PFSK-1 (cell line): ENCODE results near the gene ACTG1.

Experiments
- FOXP2 ChIP-seq: optimal IDR thresholded peaks from 2 replicates; pipeline ENCODE3; 2011; ENCODE audit warnings: borderline replicate concordance, control low read depth, inconsistent platforms; ENCODE audit not compliant: insufficient read depth; ENCODE audit errors: extremely low read length, extremely low read depth
- POLR2AphosphoS5 ChIP-seq: IDR thresholded peaks from 2 replicates; pipeline ENCODE4 v1.6.1; 2012; ENCODE audit warnings: low read depth, mild to moderate bottlenecking, control low read depth, low read length, moderate library complexity
- REST ChIP-seq, 2 experiments: IDR thresholded peaks; 2 replicates each; pipeline versions ENCODE4 v1.6.1 to v1.8.0; 2011 to 2012; ENCODE audit warnings: low read depth in 2 of 2, low read length in 2 of 2, control low read depth in 1 of 2, inconsistent platforms in 1 of 2, mild to moderate bottlenecking in 1 of 2, moderate library complexity in 1 of 2; ENCODE audit not compliant: insufficient read depth in 1 of 2
- SIN3A ChIP-seq: IDR thresholded peaks from 2 replicates; pipeline ENCODE4 v1.6.1; 2012; ENCODE audit warnings: mild to moderate bottlenecking, low read length, moderate library complexity, borderline replicate concordance; ENCODE audit not compliant: insufficient read depth
- TAF1 ChIP-seq: IDR thresholded peaks from 2 replicates; pipeline ENCODE4 v1.6.1; 2012; ENCODE audit warnings: low read length, control low read depth, borderline replicate concordance; ENCODE audit not compliant: insufficient read depth

- TF ChIP-seq POLR2AphosphoS5 (no peak), REST (IDR thresholded peaks at IDR 0.05; ENCODE audit: insufficient read depth in 1 of 2, low read depth in 2 of 2, low read length in 2 of 2) (no peak), TAF1 (no peak), SIN3A (no peak), FOXP2 (no peak)
These were observed 32.8 kb upstream of the ACTG1 start for GRCh38 chr17:81545160-81545949.
